ENCODE results near the gene FGF22.
A peak's percentile ranks its signal among the peaks of the same experiment; 100 is the strongest.
"Not testable (repeated sequence)": the region's sequence is repeated elsewhere in the genome, so short reads cannot be mapped to it uniquely, and the experiment has no call there.

The FGF22 gene

DNA sequence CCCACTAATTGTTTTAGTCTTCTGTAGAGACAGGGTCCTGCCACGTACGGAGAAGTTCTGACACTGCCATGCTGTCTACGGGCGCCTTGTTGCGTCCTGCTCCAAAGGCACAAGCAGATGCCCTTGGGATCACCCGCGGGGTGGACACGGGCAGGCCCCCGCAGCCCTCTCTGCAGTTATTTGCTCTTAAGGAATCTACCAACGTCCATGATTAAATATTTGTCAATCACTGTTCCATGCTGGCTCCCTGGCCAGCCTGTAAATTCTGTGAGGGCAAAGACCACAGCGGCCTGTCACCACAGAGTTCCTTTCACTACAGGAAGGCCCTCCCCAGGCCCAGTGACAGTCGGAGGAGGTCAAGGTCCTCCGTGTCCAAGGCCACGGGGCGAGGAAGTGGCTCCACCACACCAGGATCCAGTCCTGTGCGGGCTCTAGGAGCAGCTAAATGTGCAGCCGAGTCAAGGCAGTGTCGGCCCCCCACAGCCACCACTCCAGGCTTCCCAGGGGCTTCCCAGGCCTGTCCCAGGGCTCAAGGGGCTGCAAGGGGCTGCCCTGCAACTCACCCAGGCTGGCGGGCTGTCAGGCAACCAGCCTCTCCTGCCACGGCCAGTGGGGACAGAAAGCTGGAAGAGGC, 21.2 kb downstream of the FGF22 start:
- no peak for DNase-seq (ENCODE audit: low spot score)

DNA sequence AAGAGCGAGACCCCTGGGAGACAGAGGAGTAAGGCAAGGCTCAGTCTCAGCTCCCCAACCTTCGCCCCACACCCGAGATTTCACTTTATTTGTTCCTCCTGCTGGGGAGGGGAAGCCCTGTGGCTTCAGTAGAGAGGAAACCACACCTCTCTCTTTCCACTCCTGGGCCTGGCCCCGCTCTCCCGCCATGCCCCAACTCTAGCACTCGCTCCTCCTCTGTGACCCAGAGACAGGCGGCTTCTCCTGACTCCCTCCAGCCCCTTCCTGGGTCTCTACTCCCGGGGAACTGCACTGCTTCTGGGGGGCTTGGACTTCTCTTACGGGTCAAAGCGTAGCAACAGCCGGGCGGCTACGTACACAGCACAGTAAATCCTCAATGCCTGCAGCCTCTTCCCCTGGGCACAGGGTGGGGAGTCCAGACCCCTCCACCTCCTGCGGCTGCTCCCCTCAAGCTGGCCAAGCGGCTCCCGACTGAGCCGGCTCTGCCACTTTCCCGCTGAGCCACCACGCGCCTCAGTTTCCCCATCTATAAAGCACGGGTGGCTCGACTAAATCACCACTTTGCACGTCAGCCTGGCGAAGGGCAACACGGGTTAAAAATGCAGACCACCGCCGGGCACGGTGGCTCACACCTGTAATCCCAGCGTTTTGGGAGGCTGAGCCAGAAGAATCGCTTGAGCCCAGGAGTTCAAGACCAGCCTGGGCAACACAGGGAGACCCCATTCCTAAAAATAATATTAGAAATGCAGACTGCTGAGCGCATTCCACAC, 21.9 kb downstream of the FGF22 start:
- DNase-seq (ENCODE audit: low spot score), result no peak

DNA sequence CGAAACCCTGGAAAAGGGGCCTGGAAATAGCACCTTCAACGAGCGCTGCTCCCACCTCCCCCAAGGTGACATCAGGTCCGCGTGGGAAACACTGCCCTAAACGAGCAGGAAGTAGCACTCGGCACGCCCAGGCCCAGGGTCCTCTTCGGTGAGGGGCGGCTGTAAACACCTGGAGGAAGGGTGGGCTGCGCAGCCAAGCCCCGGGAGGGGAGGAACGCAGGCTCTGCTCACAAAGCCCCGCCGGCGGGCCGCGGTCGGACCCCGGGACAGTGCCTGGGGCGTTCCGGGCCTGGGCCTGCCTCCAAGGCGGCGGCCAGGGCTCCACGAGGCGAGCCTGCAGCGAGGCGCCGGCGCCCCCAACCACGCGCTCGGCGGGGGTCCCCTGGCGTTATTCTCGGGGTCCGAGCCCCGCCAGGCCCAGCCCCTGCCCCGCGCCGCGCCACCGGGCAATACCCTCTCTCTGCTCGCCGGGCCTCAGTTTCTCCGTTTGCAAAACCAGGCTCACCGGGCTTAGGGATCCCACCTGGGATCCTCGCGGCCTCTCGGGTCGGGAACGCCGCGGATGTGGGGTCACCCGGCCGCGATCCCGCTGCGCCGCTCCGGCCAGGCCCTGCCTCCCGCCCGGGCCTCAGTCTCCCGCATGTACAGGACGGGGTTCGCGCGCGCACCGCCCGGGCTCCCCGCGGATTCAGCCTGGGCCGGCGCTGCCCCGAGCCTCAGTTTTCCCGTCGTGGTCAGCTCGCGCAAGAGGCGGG, 22.7 kb downstream of the FGF22 start:
- DNase-seq (ENCODE audit: low spot score), result no peak

DNA sequence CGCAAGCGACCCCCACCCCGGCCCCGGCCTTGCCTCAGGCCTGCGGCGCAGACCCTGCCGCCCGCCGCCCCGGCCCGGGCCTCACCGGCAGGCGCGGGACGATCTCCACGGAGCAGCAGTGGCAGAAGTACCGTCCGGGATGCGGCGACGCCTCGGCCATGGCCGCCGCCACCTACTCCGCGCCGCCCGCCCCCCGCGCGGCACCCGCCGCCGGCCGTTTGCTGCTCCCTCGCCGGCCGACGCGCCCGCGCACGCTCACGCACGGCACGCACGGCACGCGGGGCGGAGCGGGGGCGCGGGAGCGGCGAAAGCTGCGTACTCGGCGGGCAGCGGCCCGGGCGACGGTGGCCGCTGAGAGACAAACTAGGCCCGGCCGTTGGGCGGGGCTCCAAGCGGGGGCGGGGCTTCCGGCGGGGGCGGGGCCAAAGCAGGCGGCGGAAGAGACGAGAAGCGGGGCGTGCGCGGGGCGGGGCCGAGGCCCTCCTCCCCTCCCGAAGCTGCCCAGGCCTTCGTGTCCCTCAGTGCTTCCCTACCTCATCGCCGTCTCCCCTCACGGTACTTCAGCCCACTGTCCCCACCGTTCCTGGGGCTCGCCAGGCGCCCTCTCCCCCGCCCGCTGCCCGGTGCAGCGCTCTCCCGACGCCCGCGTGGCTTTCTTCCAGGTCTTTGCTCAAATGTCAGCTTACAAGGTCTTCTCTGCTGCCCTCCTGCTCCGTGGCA, 23.4 kb downstream of the FGF22 start, which contains the start of gene RNF126:
Gene RNF126 (minus strand): TSS at position 253 of the 720 bp plus-strand sequence. CDS start 93 bp downstream, at position 160.
- peak; percentile 85 for DNase-seq (ENCODE audit: low spot score)

DNA sequence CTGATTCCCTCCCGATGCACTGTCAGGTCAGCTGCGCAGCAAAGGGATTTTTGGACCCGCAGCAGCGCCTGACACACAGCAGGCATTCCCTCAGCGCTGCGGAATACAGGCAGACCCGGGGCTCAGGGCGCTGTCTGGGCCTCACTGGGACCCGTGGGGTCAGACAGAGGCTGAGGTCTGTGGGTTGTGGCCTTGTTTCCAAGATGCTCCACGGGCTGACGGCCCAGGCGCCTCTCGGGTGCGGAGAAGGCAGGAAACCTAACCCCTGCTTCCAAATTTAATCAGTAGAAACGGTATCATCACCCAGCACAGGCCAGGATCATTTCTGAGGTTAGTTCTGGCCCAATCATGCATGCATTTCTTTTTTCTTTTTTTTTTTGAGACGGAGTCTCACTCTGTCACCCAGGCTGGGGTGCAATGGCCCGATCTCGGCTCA, 24.0 kb downstream of the FGF22 start:
- no peak for DNase-seq (ENCODE audit: low spot score)

DNA sequence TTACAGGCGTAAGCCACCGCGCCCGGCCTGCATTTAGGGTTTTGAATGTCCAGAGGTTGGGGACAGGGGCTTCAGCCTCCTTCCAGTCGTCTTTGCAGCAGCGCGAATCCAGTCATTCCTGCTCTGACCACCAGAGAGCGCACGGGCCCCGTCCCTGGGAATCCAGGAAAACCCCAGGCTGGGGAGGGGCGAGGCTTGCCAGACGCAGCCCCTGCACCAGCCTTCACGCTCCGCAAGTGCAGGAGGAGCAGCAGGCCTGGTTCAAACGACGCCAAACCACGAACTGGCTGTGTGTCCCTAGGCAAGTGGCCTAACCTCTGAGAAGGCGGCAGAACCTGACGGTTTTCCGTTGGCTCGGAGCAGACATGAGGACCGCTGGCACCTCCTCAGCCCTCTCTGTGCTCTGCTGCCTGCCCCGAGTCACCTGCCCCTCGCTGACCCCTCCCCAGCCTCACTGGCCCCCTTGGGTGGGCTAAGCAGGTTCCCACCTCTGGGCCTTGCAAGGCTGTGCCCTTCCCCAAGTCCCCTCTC, 25.3 kb downstream of the FGF22 start:
- peak; percentile 81 for DNase-seq (ENCODE audit: low spot score)

DNA sequence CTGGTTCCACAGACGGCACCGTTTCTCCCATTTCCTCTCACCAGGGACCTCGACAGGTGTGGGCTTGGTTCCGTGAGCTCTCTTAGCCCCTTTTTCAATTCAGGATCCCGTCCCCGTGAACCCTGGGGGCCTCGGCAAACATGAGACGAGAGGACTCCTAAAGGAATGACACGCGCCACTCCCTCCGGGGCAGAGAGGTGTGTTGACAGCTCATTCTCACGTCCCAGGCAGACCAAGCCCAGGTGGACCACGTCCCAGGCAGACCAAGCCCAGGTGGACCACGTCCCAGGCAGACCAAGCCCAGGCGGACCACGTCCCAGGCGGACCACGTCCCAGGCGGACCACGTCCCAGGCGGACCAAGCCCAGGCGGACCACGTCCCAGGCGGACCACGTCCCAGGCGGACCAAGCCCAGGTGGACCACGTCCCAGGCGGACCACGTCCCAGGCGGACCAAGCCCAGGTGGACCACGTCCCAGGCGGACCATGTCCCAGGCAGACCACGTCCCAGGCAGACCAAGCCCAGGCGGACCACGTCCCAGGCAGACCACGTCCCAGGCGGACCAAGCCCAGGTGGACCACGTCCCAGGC, 27.4 kb downstream of the FGF22 start:
- DNase-seq (ENCODE audit: low spot score), result not testable (repeated sequence)

DNA sequence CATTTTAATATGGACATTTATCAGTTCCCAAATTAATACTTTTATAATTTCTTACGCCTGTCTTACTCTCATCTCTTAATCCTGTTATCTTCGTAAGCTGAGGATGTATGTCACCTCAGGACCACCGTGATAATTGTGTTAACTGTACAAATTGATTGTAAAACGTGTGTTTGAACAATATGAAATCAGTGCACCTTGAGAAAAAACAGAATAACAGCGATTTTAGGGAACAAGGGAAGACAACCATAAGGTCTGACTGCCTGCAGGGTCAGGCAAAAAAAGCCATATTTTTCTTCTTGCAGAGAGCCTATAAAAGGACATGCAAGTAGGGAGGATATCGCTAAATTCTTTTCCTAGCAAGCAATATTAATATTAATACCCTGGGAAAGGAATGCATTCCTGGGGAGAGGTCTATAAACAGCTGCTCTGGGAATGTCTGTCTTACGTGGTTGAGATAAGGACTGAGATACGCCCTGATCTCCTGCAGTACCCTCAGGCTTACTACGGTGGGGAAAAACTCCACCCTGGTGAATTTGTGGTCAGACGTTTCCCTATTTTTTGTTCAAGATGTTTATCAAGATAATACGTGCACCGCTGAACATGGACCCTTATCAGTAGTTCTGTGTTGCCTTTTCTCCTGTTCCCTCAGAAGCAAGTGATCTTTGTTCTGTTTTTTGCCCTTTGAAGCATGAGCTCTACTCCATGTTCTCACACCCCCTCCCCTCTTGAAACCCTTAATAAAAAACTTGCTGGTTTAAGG, 29.2 kb downstream of the FGF22 start:
- DNase-seq (ENCODE audit: low spot score), result not testable (repeated sequence)

DNA sequence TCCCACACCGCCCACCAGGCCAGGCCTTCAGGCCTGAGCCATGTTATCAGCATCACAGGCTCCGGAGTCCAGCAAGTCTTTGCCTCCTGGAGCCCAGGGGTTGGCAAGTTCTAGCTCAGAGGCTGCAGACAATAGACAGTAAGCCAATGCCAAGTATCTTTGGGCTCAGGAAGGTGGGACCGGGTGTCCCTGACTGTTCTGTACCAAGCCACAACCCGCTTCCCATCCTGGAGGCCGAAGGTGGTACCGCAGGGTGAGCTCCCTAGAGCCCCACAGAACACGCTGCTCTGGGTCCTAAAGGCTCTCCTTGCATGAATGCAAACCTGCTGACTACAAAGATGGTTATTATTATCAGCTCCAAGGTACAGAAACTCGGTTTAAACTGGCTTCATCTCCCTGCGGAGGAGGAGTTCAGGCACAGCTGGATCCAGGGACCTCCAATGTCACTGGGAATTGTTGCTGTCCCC, 31.0 kb downstream of the FGF22 start:
- no peak for DNase-seq (ENCODE audit: low spot score)

DNA sequence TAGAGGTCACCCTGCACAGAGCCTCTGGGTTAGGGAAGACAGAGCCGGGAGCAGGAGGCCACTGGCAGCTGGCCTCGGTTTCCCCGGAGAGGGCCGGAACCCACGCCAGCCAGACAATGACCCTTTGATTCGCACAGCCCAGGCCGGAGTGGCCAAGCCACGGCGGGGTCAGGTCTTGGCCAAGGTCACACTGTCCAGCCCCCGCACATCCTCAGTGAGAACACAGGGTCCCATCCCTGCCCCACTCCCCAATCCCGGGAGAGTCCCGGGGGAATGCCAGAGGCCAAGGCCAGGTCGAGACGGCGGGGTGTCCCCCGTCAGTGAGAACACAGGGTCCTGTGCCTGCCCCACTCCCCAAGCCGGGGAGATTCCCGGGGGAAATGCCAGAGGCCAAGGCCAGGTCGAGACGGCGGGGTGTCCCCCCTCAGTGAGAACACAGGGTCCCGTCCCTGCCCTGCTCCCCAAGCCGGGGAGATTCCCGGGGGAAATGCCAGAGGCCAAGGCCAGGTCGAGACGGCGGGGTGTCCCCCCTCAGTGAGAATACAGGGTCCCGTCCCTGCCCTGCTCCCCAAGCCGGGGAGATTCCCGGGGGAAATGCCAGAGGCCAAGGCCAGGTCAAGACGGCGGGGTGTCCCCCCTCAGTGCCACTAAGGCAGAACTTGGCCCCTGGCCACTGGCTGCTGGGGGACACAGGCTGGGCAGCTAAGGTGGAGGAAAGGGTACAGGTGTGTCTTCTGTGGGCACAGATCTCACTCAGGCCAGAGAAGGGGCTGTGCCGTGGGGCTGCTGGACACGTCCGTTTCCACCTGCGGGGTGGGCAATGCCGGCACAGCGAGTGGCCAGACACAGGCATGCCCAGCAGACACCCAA, 34.8 kb downstream of the FGF22 start:
- no peak for DNase-seq (ENCODE audit: low spot score)

DNA sequence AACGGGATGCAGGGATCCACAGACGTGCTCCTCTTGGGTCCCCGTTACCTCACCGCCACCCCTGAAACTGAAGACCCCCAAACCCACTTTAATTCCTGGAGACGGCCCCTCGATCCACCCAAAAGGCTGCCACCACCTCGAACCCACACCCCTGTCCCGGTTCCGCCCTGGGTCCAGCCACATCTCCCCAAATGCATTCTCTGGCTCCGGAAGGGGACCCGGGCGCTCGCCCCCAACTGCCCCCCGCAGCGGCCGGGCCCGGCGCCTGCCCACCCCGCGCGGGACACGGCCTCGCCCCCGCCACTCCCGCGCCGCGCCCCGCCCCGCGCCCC, 36.3 kb downstream of the FGF22 start:
- no peak for DNase-seq (ENCODE audit: low spot score)

DNA sequence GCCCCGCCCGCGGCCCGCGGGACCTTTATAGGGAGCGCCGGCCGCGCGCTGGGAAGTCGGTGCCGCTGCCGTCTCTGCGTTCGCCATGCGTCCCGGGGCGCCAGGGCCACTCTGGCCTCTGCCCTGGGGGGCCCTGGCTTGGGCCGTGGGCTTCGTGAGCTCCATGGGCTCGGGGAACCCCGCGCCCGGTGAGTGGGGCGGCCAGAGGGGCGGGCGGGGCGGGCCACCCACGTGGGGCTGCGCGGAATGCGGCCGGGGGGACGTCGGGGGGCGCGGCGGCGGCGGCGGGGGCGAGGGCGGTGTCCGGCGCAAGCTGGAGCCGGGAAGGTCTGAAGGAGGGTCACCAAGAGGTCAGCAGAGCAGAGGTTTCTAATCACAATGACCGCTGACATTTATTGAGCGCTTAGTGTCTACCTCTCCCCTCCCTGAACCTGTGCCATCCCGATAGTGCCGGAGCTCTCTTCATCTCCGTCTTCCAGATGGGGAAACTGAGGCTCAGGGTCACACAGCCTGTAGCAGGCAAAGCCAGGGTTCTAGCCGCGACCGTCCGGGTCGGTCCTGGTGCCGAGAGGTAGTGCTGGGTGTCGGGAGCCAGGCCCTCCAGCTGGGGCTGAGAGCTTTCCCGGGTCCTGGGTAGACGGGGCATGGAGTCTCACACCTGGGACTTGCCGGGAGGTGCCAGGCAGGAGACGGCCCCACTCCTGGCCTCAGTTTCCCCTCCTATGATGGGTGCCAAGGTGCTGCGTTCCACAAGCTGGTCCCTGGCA, 36.8 kb downstream of the FGF22 start, which contains the start of gene FSTL3:
Gene FSTL3 (plus strand): TSS at position 54 of the 767 bp plus-strand sequence. CDS start 32 bp downstream, at position 86.
- DNase-seq (ENCODE audit: low spot score), result no peak

DNA sequence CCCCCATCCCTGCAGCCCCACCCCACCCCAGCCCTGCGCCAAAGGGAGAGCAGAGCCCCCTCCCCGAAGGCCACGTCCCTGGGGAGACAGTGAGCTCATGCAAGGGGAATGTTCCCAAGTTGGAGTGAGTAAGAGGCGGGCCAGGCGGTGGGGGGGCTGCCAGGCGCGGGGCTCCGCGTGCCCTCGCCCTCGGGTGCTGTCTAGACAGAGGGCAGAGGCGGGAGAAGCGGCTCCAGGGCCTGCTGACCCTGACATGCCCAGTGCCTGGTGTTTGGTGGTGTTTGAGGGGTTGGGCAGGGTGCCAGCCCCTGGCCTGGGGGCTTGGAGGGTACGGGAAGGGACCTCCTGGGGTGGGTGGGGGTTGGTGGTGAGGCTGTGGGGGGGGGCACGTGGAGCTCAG, 37.5 kb downstream of the FGF22 start:
- DNase-seq (ENCODE audit: low spot score), result no peak

DNA sequence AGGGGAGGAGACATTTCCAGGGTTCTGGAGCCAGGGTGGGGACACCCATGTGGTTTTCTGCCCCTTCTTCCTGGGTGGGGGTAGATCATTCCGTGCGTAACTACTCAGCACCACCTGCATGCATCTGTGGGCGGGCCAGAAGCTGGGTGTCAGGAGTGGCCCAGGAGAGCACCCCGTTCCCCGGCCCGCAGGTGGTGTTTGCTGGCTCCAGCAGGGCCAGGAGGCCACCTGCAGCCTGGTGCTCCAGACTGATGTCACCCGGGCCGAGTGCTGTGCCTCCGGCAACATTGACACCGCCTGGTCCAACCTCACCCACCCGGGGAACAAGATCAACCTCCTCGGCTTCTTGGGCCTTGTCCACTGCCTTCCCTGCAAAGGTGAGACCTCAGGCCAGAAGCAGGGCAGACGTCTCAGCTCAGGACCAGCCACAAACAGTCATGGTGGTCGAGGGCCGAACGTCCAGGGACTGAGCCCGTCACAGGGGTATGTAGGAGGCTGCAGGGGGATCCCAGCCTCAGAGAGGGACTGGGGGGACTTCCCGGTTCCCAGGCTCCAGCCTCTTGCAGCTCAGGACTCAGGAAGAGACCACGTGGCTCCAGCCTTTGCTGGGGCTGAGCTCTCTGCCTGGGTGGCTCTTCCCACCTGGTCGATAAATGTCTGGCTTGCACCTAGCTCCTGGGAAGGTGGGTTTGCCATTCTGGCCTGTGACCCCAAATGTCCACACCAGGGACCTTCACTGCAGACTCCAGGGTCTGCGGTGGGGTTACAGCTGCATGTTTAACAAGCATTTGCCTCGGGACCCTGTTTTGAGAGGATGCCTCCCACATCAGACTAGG, 38.1 kb downstream of the FGF22 start:
- DNase-seq (ENCODE audit: low spot score), result no peak

DNA sequence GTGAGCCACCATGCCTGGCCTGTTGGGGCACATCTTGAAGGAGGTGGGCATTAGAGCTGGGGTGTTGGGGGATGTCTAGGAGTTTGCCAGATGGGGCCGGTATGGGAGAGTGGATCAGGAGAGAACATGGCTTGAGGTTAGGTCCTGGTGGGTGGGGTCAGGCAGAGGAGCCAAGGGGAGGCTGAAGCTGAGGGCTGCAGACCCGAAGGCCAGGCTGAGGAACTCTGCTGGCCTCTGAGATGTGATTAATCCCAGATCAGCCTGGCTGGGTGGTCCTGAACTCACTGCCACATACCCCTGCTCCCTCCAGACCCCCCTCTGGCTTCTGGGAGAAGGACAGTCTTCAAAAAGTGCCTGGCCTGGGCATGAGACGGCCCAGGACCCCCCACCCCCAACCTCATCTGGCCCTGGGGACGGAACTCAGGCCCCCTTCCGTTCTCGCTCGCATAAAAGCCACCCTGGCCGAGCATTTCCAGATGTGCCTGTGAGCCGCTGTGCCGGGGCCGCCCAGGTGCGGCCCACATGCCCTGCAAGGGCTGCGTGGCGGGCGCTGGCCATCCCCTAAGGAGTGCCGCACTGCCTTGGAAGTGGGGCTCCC, 39.2 kb downstream of the FGF22 start:
- DNase-seq (ENCODE audit: low spot score), result no peak

DNA sequence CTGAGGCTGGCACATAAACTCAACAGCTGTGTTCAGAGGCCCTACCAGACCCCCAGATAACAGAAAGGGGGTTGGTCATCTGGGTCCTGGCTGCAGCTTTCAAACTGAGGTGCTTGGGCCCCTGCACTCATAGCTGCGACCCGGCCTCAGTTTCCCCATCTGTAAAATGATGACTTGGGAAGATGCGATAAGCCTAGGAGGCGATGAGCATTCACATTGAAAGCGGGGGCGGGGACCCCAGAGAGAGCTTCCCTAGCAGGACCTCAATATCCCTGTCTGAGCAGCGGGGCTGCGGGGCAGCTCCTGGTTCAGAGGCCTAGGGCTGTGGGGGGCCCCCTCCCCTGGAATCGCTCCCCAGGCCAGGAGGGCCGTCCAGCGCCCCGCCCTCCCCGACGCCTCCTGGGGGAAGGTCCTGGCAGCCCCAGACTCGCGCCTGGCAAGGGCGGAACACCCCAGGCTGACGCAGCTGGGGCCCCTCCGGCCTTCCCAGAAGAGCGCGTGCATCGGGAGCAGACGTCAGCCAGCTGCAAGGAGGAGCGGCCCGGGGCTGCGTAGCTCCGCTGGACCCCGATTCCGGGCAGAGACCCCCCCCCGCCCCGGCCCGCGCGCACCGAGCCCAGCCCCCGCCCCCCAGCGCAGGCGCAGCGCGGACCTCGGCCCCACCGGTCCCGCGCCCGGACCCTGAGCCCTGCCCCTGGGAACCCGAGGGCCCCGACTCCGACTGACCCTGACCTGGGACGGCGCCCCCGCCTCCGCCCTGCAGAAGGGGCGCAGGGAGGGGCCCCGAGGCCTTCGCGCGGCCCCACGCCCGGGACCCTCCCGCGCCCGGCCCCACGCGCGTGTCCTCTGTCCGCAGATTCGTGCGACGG, 40.0 kb downstream of the FGF22 start:
- DNase-seq (ENCODE audit: low spot score), result no peak

Data from cerebellar cortex (tissue), 1 donor.